MM.1S (cell line): ENCODE measurements around the gene XRCC3.

Experiments used
- CTCF ChIP-seq: fragments of 300-600 bp; sonication (generic); IDR thresholded peaks from 2 replicates; pipeline ENCODE4 v1.5.1; 2016; ENCODE audit warnings: antibody characterized with exemption, low read length, mixed read lengths
- EZH2phosphoT487 ChIP-seq: fragments of 300-600 bp; sonication (generic); IDR thresholded peaks from 2 replicates; pipeline ENCODE4 v1.6.1; 2018; ENCODE audit warnings: antibody characterized with exemption, low read length

GRCh38 chr14:103711516-103712431 is 3.5 kb downstream of the XRCC3 start:
- TF ChIP-seq EZH2phosphoT487: no peak
- TF ChIP-seq CTCF: no peak
